GM18520 (cell line): Measurements from ENCODE around the gene ZBTB40.

Experiments used
- ATAC-seq: cut with Tn5 transposase; IDR thresholded peaks from one replicate; pipeline ENCODE4 v1.9.1; 2021; ENCODE audit not compliant: unreplicated experiment

Gene ZBTB40

DNA sequence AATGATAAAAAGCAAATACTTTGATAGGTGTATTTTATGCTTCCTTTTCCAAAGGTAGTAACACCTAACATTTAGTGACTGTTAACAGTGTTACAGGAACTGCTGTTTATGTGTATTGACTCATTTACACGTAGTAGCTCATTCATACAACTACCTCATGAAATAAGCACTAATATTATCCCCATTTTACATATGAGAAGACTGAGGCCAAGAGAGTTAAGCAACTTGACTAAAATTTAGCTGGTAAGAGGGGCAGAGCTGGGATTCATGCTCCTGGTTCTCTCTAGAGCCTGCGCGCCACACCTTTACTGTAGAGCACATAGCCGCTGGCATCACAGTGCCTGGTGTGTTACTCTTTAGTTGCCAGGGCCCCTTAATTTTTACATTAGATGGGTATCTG, 11.3 kb downstream of the ZBTB40 start:
- no peak for ATAC-seq

DNA sequence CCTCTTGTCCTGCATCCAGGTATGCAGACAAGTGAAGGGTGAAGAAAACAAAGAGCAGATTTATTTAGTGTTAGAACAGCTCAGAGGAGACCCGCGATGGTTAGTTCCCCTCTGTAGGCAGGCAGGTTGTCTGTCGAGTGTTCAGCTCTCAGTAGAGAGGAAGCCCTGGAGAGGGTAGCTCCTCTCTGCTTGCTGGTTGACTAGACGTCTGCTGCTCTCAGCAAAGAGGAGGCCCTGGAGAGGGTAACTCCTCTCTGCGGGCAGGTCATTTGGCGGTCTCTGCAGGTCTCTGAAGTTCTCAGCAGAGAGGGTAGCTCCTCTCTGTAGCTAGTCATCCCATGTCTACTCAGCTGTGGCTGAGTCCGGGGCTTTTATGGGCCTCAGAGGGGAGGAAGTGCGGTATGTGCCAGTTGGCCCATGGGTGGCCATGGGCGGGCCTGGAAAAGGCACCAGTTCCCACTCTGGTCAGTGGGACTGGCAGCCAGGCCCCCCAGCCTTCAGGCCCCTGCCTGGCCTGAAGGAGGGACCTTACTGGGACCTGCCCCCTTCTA, 13.4 kb downstream of the ZBTB40 start:
- no peak for ATAC-seq

DNA sequence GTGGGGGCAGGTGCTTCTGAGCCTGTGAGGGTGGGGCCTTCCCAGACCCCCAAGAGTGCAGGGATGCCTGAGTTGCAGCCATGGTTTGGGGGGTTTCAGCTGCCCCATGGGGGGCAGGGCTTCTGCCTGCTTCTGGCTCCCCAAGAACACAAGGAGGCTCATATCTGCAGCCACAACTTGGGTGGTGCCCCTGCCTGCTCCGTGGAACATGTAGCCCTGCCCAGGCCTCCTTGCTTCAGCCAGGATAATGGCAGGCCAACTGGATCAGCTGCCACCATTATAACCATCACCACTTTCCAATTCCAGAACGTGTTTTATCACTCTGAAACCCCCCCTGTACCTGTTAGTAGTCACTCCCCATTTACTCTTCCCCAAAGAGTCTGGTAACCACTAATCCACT, 14.0 kb downstream of the ZBTB40 start:
- ATAC-seq = no peak

DNA sequence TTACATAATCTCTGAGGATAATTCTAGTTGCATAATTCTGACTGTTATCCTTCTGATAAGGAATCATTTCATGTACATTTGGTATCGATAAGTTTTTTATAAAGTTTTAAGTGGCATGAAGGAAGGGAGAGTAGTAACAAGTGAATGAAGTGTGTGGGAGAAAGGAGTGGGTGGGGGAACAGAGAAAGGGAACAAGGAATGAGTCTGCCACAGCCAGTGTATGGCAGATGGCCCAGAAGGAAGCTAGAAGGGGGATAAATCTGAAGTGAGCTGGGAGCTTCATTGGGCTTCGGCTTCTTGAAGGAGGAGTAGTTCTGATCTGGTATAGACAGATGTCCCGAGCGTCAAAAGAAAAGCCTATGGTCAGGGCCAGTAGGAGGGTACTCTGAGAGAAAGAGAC, 18.6 kb downstream of the ZBTB40 start:
- no peak for ATAC-seq

DNA sequence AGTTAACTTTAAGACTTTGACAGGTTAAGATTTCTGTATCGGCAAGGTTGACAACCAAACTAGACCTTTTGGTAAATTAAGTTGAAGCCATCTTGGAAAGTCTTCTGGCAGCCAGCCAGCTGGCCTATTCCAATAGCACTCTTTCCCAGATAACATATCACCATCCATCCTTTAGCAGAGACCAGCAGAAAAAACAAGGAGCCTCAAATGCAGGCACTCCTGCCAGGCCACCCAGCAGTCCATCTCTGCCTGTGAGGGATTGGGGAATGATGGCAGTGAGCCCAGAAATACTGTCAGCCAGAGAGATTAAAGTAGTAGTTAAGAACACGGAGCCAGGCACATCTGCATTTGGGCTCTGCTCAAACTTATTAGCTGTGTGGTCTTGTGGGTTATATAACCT, 19.4 kb downstream of the ZBTB40 start:
- no peak for ATAC-seq

DNA sequence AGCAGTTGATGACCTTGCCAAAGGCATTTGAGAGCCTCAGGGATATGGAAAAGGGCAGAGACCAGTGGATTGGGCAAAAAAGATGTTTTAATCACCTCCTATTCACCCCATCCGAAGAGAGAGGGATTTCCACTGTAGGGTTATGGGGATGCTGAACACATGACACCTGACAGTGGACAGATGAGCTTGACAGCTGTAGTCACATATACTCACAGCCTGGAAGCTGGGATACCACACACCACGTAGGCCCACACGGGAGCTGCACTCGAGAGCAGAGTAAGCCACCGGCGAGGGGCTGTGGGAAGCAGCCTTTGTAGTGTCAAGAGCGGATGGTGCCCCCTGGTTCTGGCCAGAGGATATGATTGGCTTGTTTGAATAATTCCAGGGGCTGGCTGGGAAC, 20.0 kb downstream of the ZBTB40 start:
- no peak for ATAC-seq

DNA sequence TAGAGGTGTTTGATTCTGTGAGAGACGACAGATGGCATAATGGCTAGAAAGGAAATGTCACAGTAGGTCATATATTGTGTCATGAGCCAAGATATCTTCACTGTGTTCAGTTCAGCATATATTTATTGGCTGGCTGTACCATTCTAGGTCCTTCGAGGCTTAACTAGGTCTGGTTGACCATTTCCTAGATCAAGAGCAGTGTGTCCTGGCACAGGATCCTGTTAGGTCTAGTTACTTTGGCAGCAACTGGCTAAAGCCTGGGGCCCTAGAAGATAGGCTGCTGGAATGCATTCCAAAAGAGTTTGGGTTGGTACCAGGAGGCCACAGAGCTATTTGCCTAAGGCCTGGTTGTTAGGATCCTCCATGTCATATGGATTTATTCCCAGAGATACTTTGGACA, 20.9 kb downstream of the ZBTB40 start:
- no peak for ATAC-seq

DNA sequence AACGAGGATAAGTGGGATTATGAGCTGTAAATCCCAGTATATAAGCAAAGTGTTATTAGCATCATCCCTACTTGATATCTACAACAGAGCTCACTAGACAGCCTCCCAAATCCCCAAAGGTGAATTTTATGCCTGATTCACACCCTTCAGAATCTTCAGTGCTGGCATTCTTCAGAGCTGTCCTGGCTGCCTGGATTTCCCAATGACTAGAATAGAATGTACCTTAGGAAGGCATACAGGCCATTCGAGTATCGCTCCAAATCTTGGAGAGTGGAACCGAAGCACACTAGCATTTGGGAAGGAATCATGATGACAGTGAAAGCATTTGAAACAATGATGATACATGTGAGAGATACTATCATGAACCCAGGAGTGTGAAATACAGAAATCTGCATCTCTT, 22.3 kb downstream of the ZBTB40 start:
- ATAC-seq = no peak

DNA sequence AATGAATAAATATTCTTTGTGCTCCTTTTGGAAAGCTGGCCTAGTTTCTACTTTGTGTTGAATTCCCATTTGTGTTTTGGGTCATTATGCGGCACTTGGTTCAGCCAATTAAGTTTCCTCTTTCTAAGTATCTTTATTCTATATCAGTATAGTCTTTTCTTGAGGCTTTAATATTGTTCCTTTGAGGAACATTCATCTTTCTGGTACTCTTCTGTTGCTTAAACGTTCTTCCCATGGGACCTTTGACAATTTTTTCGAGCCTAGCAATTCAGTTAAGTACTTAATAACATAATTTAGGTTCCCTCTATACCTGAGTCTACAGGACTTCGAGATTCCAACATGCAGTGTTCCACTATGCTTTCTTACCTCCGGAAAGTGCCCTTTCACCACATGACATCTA, 24.9 kb downstream of the ZBTB40 start:
- no peak for ATAC-seq

DNA sequence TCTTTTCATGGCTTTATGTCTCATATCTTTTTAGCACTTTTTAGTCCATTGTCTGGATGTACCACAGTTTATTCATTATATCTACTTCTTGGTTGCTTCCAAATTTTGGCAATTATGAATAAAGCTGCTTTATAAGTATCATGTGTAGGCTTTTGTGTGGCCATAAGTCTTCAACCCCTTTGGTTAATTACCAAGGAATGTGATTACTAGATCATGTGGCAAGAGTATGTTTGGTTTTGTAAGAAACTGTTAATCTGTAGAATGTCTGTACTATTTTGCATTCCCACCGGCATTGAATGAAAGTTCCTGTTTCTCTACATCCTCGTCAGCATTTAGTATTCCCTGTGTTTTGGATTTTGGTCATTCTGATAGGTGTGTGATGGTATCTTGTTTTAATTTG, 31.5 kb downstream of the ZBTB40 start:
- no peak for ATAC-seq

DNA sequence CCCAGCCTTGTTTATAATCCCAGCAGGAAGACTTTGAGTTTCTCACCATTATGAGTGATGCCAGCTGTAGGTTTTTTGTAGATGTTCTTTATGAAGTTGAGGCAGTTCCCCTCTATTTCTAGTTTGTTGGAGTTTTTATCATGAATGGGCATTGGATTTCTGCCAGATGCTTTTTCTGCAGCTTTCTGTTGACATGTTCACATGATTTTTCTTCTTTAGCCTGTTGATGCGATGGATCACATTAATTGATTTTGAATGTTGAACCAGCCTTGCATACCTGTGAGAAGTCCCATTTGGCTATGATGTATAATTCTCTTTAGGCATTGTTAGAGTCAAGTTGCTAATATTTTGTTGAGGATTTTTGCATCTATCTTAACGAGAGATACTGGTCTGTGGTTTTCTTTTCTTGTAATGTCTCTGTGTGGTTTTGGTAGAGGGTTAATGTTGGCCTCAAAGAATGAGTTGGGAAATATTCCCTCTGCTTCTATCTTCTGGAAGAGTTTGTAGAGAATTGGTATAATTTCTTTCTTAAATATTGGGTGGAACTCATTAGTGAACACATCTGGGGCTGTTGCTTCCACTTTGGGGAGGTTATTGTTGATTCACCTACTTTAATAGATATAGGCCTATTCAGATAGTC, 33.2 kb downstream of the ZBTB40 start:
- ATAC-seq = no peak

DNA sequence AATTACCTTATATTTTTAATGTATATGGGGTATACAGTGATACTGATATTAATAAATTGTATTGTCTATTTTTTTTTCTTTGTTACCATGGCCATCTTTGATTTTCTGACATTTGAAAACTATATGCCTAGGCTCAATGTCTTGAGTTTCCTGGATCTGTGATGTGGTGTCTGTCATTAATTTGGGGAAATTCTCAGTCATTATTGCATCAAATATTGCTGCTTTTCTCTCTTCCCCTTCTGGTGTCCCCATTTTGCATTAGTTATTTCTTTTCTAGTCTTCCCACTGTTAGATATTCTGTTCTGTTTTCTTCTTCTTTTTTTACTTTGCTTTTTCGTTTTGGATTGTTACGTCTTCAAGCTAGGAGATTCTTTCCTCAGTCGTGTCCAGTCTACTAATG, 33.8 kb downstream of the ZBTB40 start:
- ATAC-seq = no peak

DNA sequence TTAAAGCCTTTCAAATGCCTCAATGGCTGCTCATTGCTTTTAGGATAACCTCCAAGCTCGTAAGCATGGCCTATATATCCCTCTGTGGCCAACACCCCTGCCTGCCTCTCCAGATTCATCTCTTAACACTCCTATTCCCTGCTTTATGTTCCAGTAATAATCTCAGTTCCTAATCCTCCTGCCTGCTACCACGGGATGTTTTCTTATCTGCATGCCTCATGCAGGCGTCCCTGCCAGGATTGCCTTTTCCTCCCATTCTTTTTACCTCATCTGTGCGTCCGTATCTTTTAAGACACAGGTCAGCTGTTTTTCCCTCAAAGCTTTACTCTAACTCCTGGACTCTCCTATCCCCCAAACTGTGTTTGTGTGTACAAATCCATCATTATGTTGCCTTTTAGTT, 36.1 kb downstream of the ZBTB40 start:
- ATAC-seq = no peak

DNA sequence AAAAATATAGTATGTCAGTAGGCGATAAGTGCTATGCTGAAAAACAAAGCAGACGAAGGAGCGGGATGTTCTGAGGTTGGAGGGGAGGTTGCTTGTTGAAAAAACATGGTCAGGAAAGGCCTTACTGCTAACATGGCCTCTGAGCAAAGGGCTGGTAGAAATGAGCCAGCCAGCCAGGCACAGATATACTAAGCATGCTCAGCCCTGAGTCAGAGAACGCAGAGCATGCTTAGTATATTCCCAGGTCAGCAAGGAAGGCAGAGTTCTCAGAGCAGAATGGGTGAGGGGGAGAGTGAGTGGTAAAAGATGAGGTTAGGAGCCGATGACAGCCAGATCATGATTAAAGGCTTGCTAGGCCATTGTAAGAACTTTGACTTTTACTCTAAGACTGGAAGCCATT, 36.7 kb downstream of the ZBTB40 start:
- no peak for ATAC-seq

DNA sequence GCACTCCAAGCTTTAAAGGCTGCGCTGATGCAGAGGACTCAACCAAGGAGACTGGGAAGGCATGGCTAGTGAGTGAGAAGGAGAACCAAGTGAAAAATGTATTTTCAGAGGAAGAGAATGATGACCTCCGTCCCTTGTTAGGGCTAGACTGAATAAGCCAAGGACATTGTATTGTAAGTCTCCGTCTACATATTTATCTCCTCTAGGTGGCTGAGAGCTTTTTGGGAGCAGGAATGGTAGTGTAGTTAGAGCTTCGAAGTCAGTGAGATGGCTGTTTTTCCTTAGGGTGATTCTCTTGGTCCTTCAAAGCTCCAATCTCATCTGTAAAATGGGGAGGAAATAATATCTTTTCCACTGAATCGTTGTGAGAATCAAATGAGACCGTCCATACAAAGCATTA, 37.6 kb downstream of the ZBTB40 start:
- no peak for ATAC-seq

DNA sequence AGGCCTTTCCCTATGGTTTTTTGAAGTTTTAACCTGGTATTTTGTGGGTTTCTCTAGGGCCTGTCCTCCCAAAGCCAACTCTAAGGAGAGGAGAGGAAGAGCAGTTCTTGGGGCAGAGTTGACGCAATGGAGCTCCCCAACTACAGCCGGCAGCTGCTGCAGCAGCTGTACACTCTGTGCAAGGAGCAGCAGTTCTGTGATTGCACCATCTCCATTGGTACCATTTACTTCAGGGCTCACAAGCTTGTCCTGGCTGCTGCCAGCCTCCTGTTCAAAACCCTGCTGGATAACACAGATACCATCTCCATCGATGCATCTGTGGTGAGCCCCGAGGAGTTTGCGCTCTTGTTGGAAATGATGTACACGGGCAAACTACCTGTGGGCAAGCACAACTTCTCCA, 38.2 kb downstream of the ZBTB40 start:
- no peak for ATAC-seq

DNA sequence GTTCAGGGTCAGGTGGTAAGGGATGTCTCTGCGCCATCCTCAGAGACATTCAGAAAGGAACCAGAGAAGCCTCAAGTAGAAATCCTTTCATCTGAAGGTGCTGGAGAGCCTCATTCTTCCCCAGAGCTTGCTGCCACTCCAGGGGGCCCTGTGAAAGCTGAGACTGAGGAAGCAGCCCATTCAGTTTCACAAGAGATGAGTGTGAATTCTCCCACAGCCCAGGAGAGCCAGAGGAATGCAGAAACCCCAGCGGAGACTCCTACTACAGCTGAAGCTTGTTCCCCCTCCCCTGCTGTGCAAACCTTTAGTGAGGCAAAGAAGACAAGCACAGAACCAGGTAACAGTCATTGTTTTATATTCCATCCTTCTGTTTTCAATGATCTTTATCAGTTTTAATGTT, 38.7 kb downstream of the ZBTB40 start:
- ATAC-seq = no peak

DNA sequence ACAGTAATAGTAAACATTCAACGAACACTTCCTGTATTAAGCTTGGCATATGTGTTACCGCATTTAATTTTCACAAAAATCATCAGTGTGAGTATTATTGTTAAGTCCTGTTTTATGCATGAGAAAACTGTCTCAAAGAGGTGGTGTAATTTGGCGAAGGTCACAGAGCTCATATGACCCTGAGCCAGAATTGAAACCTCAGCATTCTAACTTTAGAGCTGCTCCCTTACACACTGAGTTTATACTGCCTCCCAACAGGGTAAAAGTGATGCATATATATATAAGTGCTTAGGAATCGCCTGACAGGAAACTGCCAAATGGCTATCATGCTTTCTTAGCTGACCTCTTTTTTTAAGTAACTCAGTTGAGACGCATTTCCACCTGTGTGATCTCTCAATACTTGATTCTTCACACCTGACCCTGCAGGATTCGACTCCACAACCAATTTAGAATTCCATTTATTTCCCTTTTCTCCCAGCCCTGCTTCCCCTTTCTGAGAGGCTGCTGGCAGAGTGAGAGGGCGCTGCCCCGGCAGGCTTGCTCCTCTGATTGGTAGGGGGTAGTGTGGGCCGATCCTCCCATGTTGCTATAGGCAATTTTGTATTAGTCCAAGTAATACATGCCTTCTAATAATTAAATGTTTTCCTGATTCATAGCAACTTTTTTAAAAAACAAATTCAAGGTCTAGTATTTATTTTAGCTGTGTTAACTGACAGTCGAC, 40.5 kb downstream of the ZBTB40 start:
- no peak for ATAC-seq

DNA sequence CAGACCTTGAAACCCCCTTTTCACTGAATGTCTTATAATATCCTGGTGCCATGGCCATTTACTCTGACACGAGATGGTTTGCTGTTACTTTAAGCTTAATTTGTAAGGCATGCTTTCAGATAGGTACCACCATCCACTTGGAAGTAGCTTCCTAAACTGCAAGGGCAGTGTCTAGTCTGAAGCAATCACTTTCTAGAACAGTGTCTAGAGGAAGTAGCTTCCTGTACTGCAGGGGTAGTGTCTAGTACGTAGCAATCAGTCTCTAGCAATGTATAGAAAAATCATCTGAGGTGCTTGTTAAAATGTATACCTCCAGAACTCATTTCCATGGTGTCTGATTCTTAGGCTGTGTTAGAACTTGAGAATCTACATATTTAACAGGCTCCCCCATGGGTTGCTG, 42.5 kb downstream of the ZBTB40 start:
- ATAC-seq = no peak

DNA sequence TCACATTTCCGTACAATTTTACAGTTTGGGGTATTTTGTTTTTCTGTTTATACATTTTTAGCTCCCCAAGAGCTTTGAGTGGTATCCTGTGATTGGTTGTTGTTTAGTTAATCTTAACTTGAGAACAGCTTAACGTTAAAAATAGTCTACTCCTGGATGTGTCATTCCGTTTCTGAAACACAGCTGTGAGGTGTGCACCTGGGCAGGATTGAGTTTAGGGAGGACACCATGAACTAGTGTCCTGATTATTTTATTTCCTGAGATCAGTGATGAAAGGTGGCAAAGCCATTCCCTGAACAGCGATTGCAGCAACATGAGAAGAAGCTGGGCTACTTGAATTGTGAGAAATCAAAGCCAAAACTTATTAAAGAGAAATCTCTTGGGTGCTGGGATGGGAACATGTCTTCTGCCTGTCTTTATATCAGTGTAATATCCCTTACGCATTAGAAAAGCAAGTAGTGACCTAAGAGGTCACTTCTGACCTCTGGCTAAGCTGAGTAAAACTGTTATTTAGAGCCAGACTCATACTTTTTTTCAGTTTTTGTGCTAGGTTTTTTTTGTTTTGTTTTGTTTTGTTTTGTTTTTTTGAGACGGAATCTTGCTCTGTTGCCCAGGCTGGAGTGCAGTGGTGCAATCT, 43.4 kb downstream of the ZBTB40 start:
- no peak for ATAC-seq

DNA sequence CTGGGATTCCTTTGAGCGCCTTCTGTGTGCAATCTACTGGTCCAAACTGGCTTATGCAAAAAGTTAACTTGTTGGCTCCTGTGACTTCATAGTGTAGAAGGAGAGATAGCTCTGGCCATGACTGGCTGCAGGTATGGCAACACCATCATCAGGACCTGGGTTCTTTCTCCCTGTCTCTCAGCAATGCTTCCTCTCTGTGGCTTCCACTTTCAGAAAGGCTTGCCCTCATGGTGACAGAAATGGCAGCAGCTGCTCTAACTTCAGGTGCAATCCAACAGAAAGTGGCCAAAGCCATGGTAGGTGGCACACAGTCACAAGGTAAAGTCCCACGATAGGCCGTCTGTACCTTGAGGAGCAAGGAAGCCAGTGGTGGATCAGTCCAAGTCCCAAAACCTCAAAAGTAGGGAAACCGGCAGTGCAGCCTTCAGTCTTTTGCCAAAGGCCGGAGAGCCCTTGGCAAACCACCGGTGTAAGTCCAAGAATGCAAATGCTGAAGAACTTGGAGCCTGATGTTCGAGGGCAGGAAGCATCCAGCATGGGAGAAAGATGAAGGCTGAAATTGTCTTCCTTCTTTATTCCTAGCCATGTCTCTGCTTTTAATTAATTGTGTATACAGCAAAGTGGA, 45.0 kb downstream of the ZBTB40 start:
- no peak for ATAC-seq

DNA sequence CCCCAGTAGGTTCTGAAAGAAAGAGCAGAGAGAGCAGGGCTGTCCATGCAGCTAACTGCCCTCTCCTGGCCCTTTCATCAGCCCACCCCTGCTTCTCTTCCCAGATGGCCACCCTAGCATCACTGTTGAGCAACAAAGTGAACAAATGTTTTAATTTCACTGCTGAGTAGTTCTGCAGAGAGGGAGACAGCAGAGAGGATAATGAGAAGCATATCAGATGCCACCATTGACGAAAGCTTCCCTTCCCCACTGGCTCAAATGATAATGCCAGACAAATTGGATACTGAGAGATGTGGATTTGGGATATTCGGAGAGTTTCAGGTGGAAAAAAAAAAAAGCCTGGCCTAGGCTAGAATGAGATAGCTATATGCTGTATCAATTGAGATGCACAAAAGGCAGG, 46.8 kb downstream of the ZBTB40 start:
- ATAC-seq = no peak
